HG03571 (cell line): Measurements from ENCODE around the gene SSR4.

ENCODE experiments used
- ATAC-seq: cut with Tn5 transposase; IDR thresholded peaks from one replicate; pipeline ENCODE4 v1.9.1; 2021; ENCODE audit not compliant: unreplicated experiment

The SSR4 gene

GRCh38 chrX:153828308-153828707 is 33.8 kb downstream of the SSR4 start:
- no peak for ATAC-seq

- ATAC-seq, result no peak
Observed at GRCh38 chrX:153828723-153829548, 34.5 kb downstream of the SSR4 start.

GRCh38 chrX:153829549-153829798 is 35.0 kb downstream of the SSR4 start:
- no peak for ATAC-seq

GRCh38 chrX:153829799-153830639 is 35.6 kb downstream of the SSR4 start, which contains the start of gene PDZD4:
TSS of gene PDZD4 (minus strand) at chrX:153830544. CDS start at chrX:153830298, 246 bp downstream.
- ATAC-seq, result no peak

- no peak for ATAC-seq
Observed at GRCh38 chrX:153830640-153831428, 36.4 kb downstream of the SSR4 start.

GRCh38 chrX:153831429-153832150 is 37.1 kb downstream of the SSR4 start:
- ATAC-seq, result no peak

- no peak for ATAC-seq
Observed at GRCh38 chrX:153832728-153833127, 38.3 kb downstream of the SSR4 start.

- no peak for ATAC-seq
Observed at GRCh38 chrX:153836921-153837320, 42.5 kb downstream of the SSR4 start.

- ATAC-seq, result no peak
Observed at GRCh38 chrX:153844509-153845082, 50.1 kb downstream of the SSR4 start.

GRCh38 chrX:153845195-153845594 is 50.7 kb downstream of the SSR4 start:
- ATAC-seq, result no peak

GRCh38 chrX:153845842-153846241 is 51.4 kb downstream of the SSR4 start:
- no peak for ATAC-seq
